Endodermal cell (in vitro differentiated cells): ENCODE results near the gene PTPRC. TPM values are rescaled to one million over a fixed set of nuclear protein-coding genes. Genes with fewer than 3 reads are reported as not detected.

ENCODE experiments used
- DNase-seq: peaks from one replicate; pipeline ENCODE4 v3.0.0-alpha.2; 2017
- H3K27ac ChIP-seq: 2 replicates; pipeline ENCODE4 v1.5.1; 2013; ENCODE audit warnings: mild to moderate bottlenecking, low read depth, low read length, moderate library complexity
- H3K27me3 ChIP-seq: 2 replicates; pipeline ENCODE4 v1.6.1; 2013; ENCODE audit warnings: mild to moderate bottlenecking, low read length, moderate library complexity; ENCODE audit not compliant: insufficient read depth, control insufficient read depth, poor library complexity, severe bottlenecking
- H3K36me3 ChIP-seq: 2 replicates; pipeline ENCODE4 v1.7.0; 2013; ENCODE audit warnings: mild to moderate bottlenecking, low read length, moderate library complexity; ENCODE audit not compliant: control insufficient read depth, insufficient read depth
- H3K4me1 ChIP-seq: one replicate; pipeline ENCODE4 v1.7.0; 2013; ENCODE audit warnings: low read length; ENCODE audit not compliant: control insufficient read depth, insufficient read depth
- H3K4me3 ChIP-seq: 2 replicates; pipeline ENCODE4 v1.5.1; 2013; ENCODE audit warnings: mild to moderate bottlenecking, low read length, moderate library complexity
- H3K9ac ChIP-seq: 2 replicates; pipeline ENCODE4 v1.6.1; 2013; ENCODE audit warnings: mild to moderate bottlenecking, low read length, moderate library complexity; ENCODE audit not compliant: poor library complexity, severe bottlenecking; ENCODE audit errors: extremely low read depth
- H3K9me3 ChIP-seq: 2 replicates; pipeline ENCODE4 v1.6.1; 2013; ENCODE audit warnings: mild to moderate bottlenecking, low read length, moderate library complexity; ENCODE audit not compliant: control insufficient read depth
- H3K27ac Mint-ChIP-seq: 2 replicates; pipeline ENCODE4 v1.8.0; 2020; ENCODE audit warnings: mixed read lengths
- H3K27me3 Mint-ChIP-seq: 2 replicates; pipeline ENCODE4 v1.8.0; 2021; ENCODE audit warnings: mild to moderate bottlenecking, mixed read lengths; ENCODE audit not compliant: insufficient read depth
- H3K36me3 Mint-ChIP-seq: 2 replicates; pipeline ENCODE4 v1.8.0; 2020; ENCODE audit warnings: low read depth, mixed read lengths
- H3K4me1 Mint-ChIP-seq: 2 replicates; pipeline ENCODE4 v1.8.0; 2020; ENCODE audit warnings: mixed read lengths
- H3K4me3 Mint-ChIP-seq: 2 replicates; pipeline ENCODE4 v1.8.0; 2020; ENCODE audit warnings: mild to moderate bottlenecking, moderate library complexity, mixed read lengths
- H3K9me3 Mint-ChIP-seq: 2 replicates; pipeline ENCODE4 v1.8.0; 2020; ENCODE audit warnings: mild to moderate bottlenecking, mixed read lengths
- CTCF ChIP-seq: fragments of 200-600 bp; sonication (generic); conservative IDR thresholded peaks from 2 replicates; pipeline ENCODE4 v1.5.0; 2021; ENCODE audit warnings: antibody characterized with exemption, mild to moderate bottlenecking
- WGBS, 2 experiments: methylation state at CpG; one replicate each; pipeline versions ENCODE4 v1.1.5 to v1.1.7; 2013; ENCODE audit warnings: missing lambda C conversion rate in 2 of 2, mixed read lengths in 1 of 2; ENCODE audit not compliant: insufficient coverage in 1 of 2, insufficient read length in 1 of 2; 5-methylcytosine and 5-hydroxymethylcytosine counted together
- total RNA-seq, 2 donors: library from RNA; stranded (reverse); fragmentation: NEBNext Ultra II Directional in 1 of 2; extraction: Animal tissue kit (Norgen Biotek cat#: 25700) in 1 of 2; gene quantifications; 2 replicates in 1 of 2; 3 replicates in 1 of 2; pipeline ENCODE4 v1.2.1, GENCODE V29; 2021

The PTPRC gene
- total RNA-seq, 2 donors from 2014 or later: 0.11 TPM; not detected in 1

GRCh38 chr1:198635964-198636363, 2.9 kb upstream of the PTPRC start:
- no peak overlapping the region for H3K4me3 ChIP-seq

GRCh38 chr1:198636391-198636790, 2.4 kb upstream of the PTPRC start:
- no peaks in the 10 kb centered on the region for H3K4me1 Mint-ChIP-seq
- WGBS, 2 experiments: 92% methylated on average over 2 of the region's 2 CpGs; no CpG with 5 or more reads in 1 of the 2 experiments
- H3K4me3 ChIP-seq: no peak overlapping the region
- no peaks in the 10 kb centered on the region for H3K4me1 ChIP-seq
- H3K27me3 ChIP-seq: no peaks in the 10 kb centered on the region
- H3K4me3 Mint-ChIP-seq: no peak overlapping the region
- no peaks in the 10 kb centered on the region for H3K36me3 Mint-ChIP-seq
- TF ChIP-seq CTCF: no peak
- H3K27ac Mint-ChIP-seq: no peak overlapping the region
- H3K9me3 Mint-ChIP-seq: no peaks in the 10 kb centered on the region
- no peak overlapping the region for H3K9ac ChIP-seq
- no peak for DNase-seq
- H3K36me3 ChIP-seq: no peaks in the 10 kb centered on the region
- no peaks in the 10 kb centered on the region for H3K9me3 ChIP-seq
- H3K27me3 Mint-ChIP-seq: no peaks in the 10 kb centered on the region
- H3K27ac ChIP-seq: no peak overlapping the region

More at GRCh38 chr1:198635964-198636363, 2.9 kb upstream of the PTPRC start:
- Mint-ChIP-seq H3K4me1 (no peaks in the 10 kb centered on the region), H3K9me3 (no peaks in the 10 kb centered on the region), H3K36me3 (no peaks in the 10 kb centered on the region), H3K4me3 (no peak overlapping the region), H3K27ac (no peak overlapping the region), H3K27me3 (no peaks in the 10 kb centered on the region)
- no peak for DNase-seq
- no peaks in the 10 kb centered on the region for H3K27me3 ChIP-seq
- no peak for TF ChIP-seq CTCF
- no peak overlapping the region for H3K9ac ChIP-seq
- no peaks in the 10 kb centered on the region for H3K4me1 ChIP-seq
- no peaks in the 10 kb centered on the region for H3K36me3 ChIP-seq
- H3K9me3 ChIP-seq: no peaks in the 10 kb centered on the region
- H3K27ac ChIP-seq: no peak overlapping the region

GRCh38 chr1:198637157-198637556, 1.7 kb upstream of the PTPRC start:
- Histone ChIP-seq H3K4me1 (no peaks in the 10 kb centered on the region), H3K27me3 (no peaks in the 10 kb centered on the region), H3K36me3 (no peaks in the 10 kb centered on the region), H3K9me3 (no peaks in the 10 kb centered on the region), H3K27ac (no peak overlapping the region), H3K9ac (no peak overlapping the region), H3K4me3 (no peak overlapping the region)
- Mint-ChIP-seq H3K4me1 (no peaks in the 10 kb centered on the region), H3K36me3 (no peaks in the 10 kb centered on the region), H3K27me3 (no peaks in the 10 kb centered on the region), H3K27ac (no peak overlapping the region), H3K4me3 (no peak overlapping the region), H3K9me3 (no peaks in the 10 kb centered on the region)
- WGBS, 2 experiments: 100% methylated on average over 1 of the region's 2 CpGs; no CpG with 5 or more reads in 1 of the 2 experiments
- DNase-seq: no peak
- no peak for TF ChIP-seq CTCF
